ENCODE measurements around the gene STARD3NL.

DNA sequence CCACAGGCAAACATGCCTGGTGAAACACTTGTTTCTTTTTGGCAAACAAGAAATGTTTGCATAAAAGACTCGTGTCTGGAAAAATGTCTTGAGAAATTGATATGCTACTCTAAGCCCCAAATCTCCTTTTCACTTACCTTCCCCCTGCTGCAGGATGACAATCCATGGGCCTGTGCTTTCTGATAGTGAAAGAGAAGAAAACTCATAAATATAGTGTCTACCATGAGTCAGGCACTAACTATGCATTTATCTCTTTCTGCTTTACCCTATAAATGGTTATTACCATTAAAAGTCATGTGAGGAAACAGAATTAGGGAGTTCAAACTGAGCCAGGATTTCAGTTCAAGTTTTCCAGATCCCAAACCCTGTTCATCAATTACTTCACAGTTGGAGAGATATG, 102.0 kb downstream of the STARD3NL start:
- no peak for TF ChIP-seq ZNF274 (IDR thresholded peaks at IDR 0.05; ENCODE audit: low read depth, low read length)
- no peak for TF ChIP-seq SUZ12 (IDR thresholded peaks at IDR 0.05; ENCODE audit: extremely low read depth, insufficient read depth, insufficient read length)
